GM12878 (cell line): ENCODE measurements around the gene UVSSA.

Experiments used
- MXI1 ChIP-seq: fragments of 150-350 bp; IDR thresholded peaks from 2 replicates; pipeline ENCODE4 v1.6.1; 2011; ENCODE audit warnings: low read depth, mild to moderate bottlenecking, inconsistent platforms, low read length, improper control_type of control experiment
- SP1 ChIP-seq: IDR thresholded peaks from one replicate; pipeline ENCODE4 v1.6.1; 2011; ENCODE audit warnings: low read depth, low read length
- ZZZ3 ChIP-seq: IDR thresholded peaks from 2 replicates; pipeline ENCODE4 v1.6.1; 2011; ENCODE audit warnings: low read depth; ENCODE audit not compliant: control insufficient read depth, insufficient read length
- TF ChIP-seq, protein P1 (sequence below), 3 experiments: IDR thresholded peaks in 2 of 3; conservative IDR thresholded peaks in 1 of 3; 2 replicates each; pipeline ENCODE4 v1.5.1; 2011; ENCODE audit warnings: low read depth in 3 of 3, low read length in 3 of 3, mild to moderate bottlenecking in 3 of 3, control low read depth in 2 of 3, moderate library complexity in 2 of 3, inconsistent platforms in 1 of 3, mixed read lengths in 1 of 3; ENCODE audit not compliant: control insufficient read depth in 2 of 3, insufficient read depth in 1 of 3; ENCODE audit errors: extremely low read depth in 1 of 3
- TF ChIP-seq, protein P2 (sequence below): fragments of 450-650 bp; IDR thresholded peaks from 2 replicates; pipeline ENCODE4 v1.6.1; 2017; ENCODE audit warnings: borderline replicate concordance

DNA sequence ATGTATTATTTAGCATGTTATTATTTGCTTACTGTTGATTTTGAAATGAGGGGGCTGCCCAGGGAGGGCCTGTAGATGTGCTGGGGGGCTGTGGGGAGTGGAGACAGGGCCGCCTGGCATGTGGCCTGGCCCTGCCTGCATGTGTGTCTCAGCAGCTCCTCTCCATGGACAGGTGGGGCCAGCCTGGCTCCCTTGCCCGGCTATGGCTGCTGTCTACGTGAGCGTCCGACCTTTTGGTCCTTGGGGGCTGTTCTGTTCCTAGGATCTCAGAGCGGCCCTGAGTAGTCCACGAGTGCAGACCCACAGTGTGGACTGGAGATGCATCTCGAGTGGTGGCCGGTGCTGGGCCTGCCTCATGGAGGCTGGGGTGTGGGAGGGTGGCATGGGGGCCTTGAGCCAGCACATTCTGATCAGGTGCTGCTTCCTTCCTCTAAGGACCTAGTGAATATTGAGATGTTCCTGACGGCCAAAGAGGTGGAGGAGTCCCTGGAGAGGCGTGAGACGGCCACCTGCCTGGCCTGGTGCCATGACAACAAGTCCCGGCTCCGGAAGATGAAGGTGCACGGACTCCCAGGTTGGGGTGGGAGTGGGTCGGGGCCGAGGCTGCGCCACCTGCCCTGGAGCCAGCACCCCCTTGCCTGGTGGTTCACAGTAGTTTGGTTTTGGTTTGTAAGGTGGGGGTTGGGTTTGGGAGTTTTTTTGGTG is 24.9 kb upstream of the UVSSA start:
- TF ChIP-seq MXI1 (no peak), SP1 (no peak), ZZZ3 (no peak)
- TF ChIP-seq, protein P1, sequence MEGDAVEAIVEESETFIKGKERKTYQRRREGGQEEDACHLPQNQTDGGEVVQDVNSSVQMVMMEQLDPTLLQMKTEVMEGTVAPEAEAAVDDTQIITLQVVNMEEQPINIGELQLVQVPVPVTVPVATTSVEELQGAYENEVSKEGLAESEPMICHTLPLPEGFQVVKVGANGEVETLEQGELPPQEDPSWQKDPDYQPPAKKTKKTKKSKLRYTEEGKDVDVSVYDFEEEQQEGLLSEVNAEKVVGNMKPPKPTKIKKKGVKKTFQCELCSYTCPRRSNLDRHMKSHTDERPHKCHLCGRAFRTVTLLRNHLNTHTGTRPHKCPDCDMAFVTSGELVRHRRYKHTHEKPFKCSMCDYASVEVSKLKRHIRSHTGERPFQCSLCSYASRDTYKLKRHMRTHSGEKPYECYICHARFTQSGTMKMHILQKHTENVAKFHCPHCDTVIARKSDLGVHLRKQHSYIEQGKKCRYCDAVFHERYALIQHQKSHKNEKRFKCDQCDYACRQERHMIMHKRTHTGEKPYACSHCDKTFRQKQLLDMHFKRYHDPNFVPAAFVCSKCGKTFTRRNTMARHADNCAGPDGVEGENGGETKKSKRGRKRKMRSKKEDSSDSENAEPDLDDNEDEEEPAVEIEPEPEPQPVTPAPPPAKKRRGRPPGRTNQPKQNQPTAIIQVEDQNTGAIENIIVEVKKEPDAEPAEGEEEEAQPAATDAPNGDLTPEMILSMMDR (IDR thresholded peaks at IDR 0.05 in 2 of 3, conservative IDR thresholded peaks at IDR 0.05 in 1 of 3; ENCODE audit: control insufficient read depth in 2 of 3, extremely low read depth in 1 of 3, insufficient read depth in 1 of 3, low read depth in 3 of 3, low read length in 3 of 3) = no peak
- TF ChIP-seq, protein P2, sequence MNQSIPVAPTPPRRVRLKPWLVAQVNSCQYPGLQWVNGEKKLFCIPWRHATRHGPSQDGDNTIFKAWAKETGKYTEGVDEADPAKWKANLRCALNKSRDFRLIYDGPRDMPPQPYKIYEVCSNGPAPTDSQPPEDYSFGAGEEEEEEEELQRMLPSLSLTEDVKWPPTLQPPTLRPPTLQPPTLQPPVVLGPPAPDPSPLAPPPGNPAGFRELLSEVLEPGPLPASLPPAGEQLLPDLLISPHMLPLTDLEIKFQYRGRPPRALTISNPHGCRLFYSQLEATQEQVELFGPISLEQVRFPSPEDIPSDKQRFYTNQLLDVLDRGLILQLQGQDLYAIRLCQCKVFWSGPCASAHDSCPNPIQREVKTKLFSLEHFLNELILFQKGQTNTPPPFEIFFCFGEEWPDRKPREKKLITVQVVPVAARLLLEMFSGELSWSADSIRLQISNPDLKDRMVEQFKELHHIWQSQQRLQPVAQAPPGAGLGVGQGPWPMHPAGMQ = no peak
